Measurements from ENCODE around the gene CCDC27.

GRCh38 chr1:3789421-3790300 is 37.4 kb downstream of the CCDC27 start:
- TF ChIP-seq POLR2A (IDR thresholded peaks at IDR 0.05): no peak
- no peak for TF ChIP-seq CTCF (IDR thresholded peaks at IDR 0.05)
